ENCODE results near the gene KRT4.

Gene KRT4

GRCh38 chr12:52792185-52793029, 21.5 kb downstream of the KRT4 start:
- DNase-seq (ENCODE audit: low spot score), result no peak

- no peak for DNase-seq (ENCODE audit: low spot score)
These were observed 22.4 kb downstream of the KRT4 start for GRCh38 chr12:52791271-52792184.

- DNase-seq (ENCODE audit: low spot score), result no peak
These were observed 23.3 kb downstream of the KRT4 start for GRCh38 chr12:52790427-52791270.

GRCh38 chr12:52789637-52790426, 24.1 kb downstream of the KRT4 start:
- DNase-seq (ENCODE audit: low spot score), result no peak

- DNase-seq (ENCODE audit: low spot score), result no peak
These were observed 24.9 kb downstream of the KRT4 start for GRCh38 chr12:52788876-52789636.

GRCh38 chr12:52788192-52788875, 25.6 kb downstream of the KRT4 start:
- DNase-seq (ENCODE audit: low spot score), result no peak

- no peak for DNase-seq (ENCODE audit: low spot score)
These were observed 26.4 kb downstream of the KRT4 start for GRCh38 chr12:52787324-52788191.

- DNase-seq (ENCODE audit: low spot score), result no peak
These were observed 29.0 kb downstream of the KRT4 start for GRCh38 chr12:52784909-52785308.

- no peak for DNase-seq (ENCODE audit: low spot score)
These were observed 30.2 kb downstream of the KRT4 start for GRCh38 chr12:52783563-52784316.

- DNase-seq (ENCODE audit: low spot score), result no peak
These were observed 31.4 kb downstream of the KRT4 start for GRCh38 chr12:52782502-52782901.

GRCh38 chr12:52781399-52782082, 32.4 kb downstream of the KRT4 start:
- DNase-seq (ENCODE audit: low spot score), result no peak

- DNase-seq (ENCODE audit: low spot score), result no peak
These were observed 34.0 kb downstream of the KRT4 start for GRCh38 chr12:52779914-52780313.

GRCh38 chr12:52778833-52779232, 35.1 kb downstream of the KRT4 start:
- DNase-seq (ENCODE audit: low spot score), result no peak

- DNase-seq (ENCODE audit: low spot score), result no peak
These were observed 36.4 kb downstream of the KRT4 start for GRCh38 chr12:52777566-52777965.

- no peak for DNase-seq (ENCODE audit: low spot score)
These were observed 37.0 kb downstream of the KRT4 start, which contains the start of gene KRT76 for GRCh38 chr12:52776913-52777395. Gene KRT76 (minus strand): TSS chr12:52777345. CDS start chr12:52777291, 54 bp downstream.

- DNase-seq (ENCODE audit: low spot score), result no peak
These were observed 37.5 kb downstream of the KRT4 start for GRCh38 chr12:52776435-52776834.

- DNase-seq (ENCODE audit: low spot score), result no peak
These were observed 39.2 kb downstream of the KRT4 start for GRCh38 chr12:52774629-52775250.
